GM12878 (cell line): ENCODE measurements around the gene RGS14. TPM values are rescaled to one million over a fixed set of nuclear protein-coding genes. Genes with fewer than 3 reads are reported as not detected.

Source experiments
- ATAC-seq: fragments of 200-7000 bp; cut with Tn5 transposase; 3 replicates; pipeline ENCODE4 v1.9.1; 2020; ENCODE audit warnings: mild to moderate bottlenecking, moderate library complexity
- BruUV-seq: library from RNA; stranded (reverse); fragments of 400-500 nt; replicated peaks from 2 replicates; lab custom pipeline; 2021; lab: Mats Ljungman, UMichigan
- CTCF ChIA-PET: fragments of 300-600 bp; sonication (Branson Sonifier 250); formaldehyde crosslinking; extraction: SDS; loops from one replicate; lab custom pipeline; 2021; ENCODE audit warnings: inconsistent platforms; lab: Yijun Ruan, JAX
- POLR2A ChIA-PET: fragments of 350-600 bp; formaldehyde crosslinking; extraction: SDS; loops from one replicate; lab custom pipeline; 2021; ENCODE audit warnings: inconsistent platforms; lab: Charles Lee
- RAD21 ChIA-PET: fragments of 300-600 bp; sonication (Branson Sonifier 250); formaldehyde crosslinking; loops from one replicate; lab custom pipeline; 2023; ENCODE audit warnings: antibody characterized with exemption; ENCODE audit not compliant: unreplicated experiment; lab: Charles Lee
- SMC1A ChIA-PET: fragments of 300-600 bp; sonication (Branson Sonifier 250); formaldehyde crosslinking; loops from one replicate; lab custom pipeline; 2023; ENCODE audit not compliant: unreplicated experiment, uncharacterized antibody; lab: Charles Lee
- DNase-seq: peaks from one replicate; pipeline ENCODE4 v3.0.0-alpha.2; 2011; ENCODE audit warnings: low read depth, low spot score
- FAIRE-seq: peaks from 3 replicates; lab custom pipeline; 2011; peaks lifted over from hg19 to GRCh38; lab: Jason Lieb, UNC
- H2AFZ ChIP-seq: 2 replicates; pipeline ENCODE4 v1.6.0; 2011; ENCODE audit warnings: low read depth, low read length, control low read depth; ENCODE audit not compliant: control insufficient read depth
- H3K27ac ChIP-seq: 2 replicates; pipeline ENCODE4 v1.5.1; 2011; ENCODE audit warnings: control low read depth; ENCODE audit not compliant: control insufficient read depth, insufficient read depth
- H3K27me3 ChIP-seq, 2 experiments: replicated peaks in 1 of 2; 2 replicates each; pipeline versions ENCODE4 v1.6.0 to v1.6.1; 2011; ENCODE audit warnings: low read length in 1 of 2; ENCODE audit not compliant: control insufficient read depth in 2 of 2, insufficient read depth in 2 of 2
- H3K36me3 ChIP-seq, 2 experiments: 2 replicates each; pipeline ENCODE4 v1.5.1; 2011; ENCODE audit warnings: low read length in 1 of 2; ENCODE audit not compliant: control insufficient read depth in 2 of 2, insufficient read depth in 2 of 2
- H3K4me1 ChIP-seq: 2 replicates; pipeline ENCODE4 v1.6.1; 2011; ENCODE audit warnings: mild to moderate bottlenecking, low read length, moderate library complexity, mixed read lengths; ENCODE audit not compliant: control insufficient read depth, insufficient read depth
- H3K4me2 ChIP-seq: 2 replicates; pipeline ENCODE4 v1.6.0; 2011; ENCODE audit warnings: control low read depth; ENCODE audit not compliant: control insufficient read depth, insufficient read depth
- H3K4me3 ChIP-seq: fragments of 200-600 bp; sonication (generic); 2 replicates; pipeline ENCODE4 v1.5.1; 2016
- H3K79me2 ChIP-seq: 2 replicates; pipeline ENCODE4 v1.6.0; 2011; ENCODE audit warnings: low read length; ENCODE audit not compliant: control insufficient read depth, insufficient read depth
- H3K9ac ChIP-seq: 2 replicates; pipeline ENCODE4 v1.8.0; 2011; ENCODE audit warnings: low read length, control low read depth, mixed read lengths; ENCODE audit not compliant: control insufficient read depth, insufficient read depth
- H3K9me3 ChIP-seq: replicated peaks from 3 replicates; pipeline ENCODE4 v1.5.1; 2011; ENCODE audit warnings: mild to moderate bottlenecking, low read length; ENCODE audit not compliant: control insufficient read depth, insufficient read depth
- H4K20me1 ChIP-seq: 2 replicates; pipeline ENCODE4 v1.6.0; 2011; ENCODE audit not compliant: control insufficient read depth, insufficient read depth
- BMI1 ChIP-seq: fragments of 450-650 bp; IDR thresholded peaks from 2 replicates; pipeline ENCODE4 v1.6.1; 2016; ENCODE audit warnings: mild to moderate bottlenecking, moderate library complexity, borderline replicate concordance
- CBFB ChIP-seq: IDR thresholded peaks from 2 replicates; pipeline ENCODE4 v1.6.1; 2016; ENCODE audit warnings: antibody characterized with exemption, low read depth
- GABPA ChIP-seq: IDR thresholded peaks from 2 replicates; pipeline ENCODE4 v1.6.1; 2014; ENCODE audit warnings: antibody characterized with exemption, low read depth, mild to moderate bottlenecking, inconsistent platforms
- IKZF2 ChIP-seq, 2 experiments: fragments of 450-650 bp; IDR thresholded peaks; 2 replicates each; pipeline ENCODE4 v1.6.1; 2017; ENCODE audit warnings: mild to moderate bottlenecking in 2 of 2, moderate library complexity in 2 of 2
- PML ChIP-seq: IDR thresholded peaks from 2 replicates; pipeline ENCODE4 v1.6.1; 2012; ENCODE audit warnings: low read length, inconsistent platforms
- ZBED1 ChIP-seq: IDR thresholded peaks from 2 replicates; pipeline ENCODE4 v1.6.1; 2016; ENCODE audit warnings: borderline replicate concordance
- WGBS: methylation state at CpG from one replicate; pipeline ENCODE4 v1.1.6; 2016; ENCODE audit warnings: low lambda C conversion rate; ENCODE audit not compliant: insufficient replicate concordance, insufficient coverage; ENCODE audit errors: missing lambda C conversion rate; 5-methylcytosine and 5-hydroxymethylcytosine counted together
- in situ Hi-C: fragments of 300-500 bp; cut with MboI; formaldehyde crosslinking; loops from 9 replicates; pipeline ENCODE4 v1.14.3; 2018; ENCODE audit warnings: mixed read lengths
- intact Hi-C: fragments of 100-400 bp; cut with micrococcal nuclease; formaldehyde crosslinking; loops from one replicate; pipeline ENCODE4 v1.14.2; 2022; ENCODE audit not compliant: unreplicated experiment
- polyA plus RNA-seq, 11 experiments: library from polyadenylated mRNA; depleted of rRNA in 4 of 11; unstranded in 6 of 11; stranded (reverse) in 5 of 11; fragments of >200 nt; fragmentation: Nextera tagmentation in 4 of 11; fragmentation: Illumina TruSeq in 1 of 11; extraction: Ambion mirVana in 4 of 11; extraction: Trizol in 1 of 11; gene quantifications; 1 replicate in 1 of 11; 2 replicates in 10 of 11; pipeline versions ENCODE4 v1.2.1 to v1.2.3, GENCODE V29; 2011 to 2016; ENCODE audit warnings: inconsistent platforms in 2 of 11, missing spikeins in 2 of 11, low read depth in 1 of 11
- total RNA-seq, 4 experiments: library from RNA; depleted of rRNA in 3 of 4; stranded (reverse); fragments of >200 nt in 3 of 4; fragmentation: Illumina TruSeq in 1 of 4; extraction: Trizol in 1 of 4; gene quantifications; 2 replicates each; pipeline versions ENCODE4 v1.2.1 to v1.2.3, GENCODE V29; 2013 to 2021

The RGS14 gene
- total and polyA plus RNA-seq, 10 of the 15 experiments (the other 5 are each of a cell fraction or from before 2014, with no cell fraction given), result 0.19 to 88.7 (median 54.8) TPM

DNA sequence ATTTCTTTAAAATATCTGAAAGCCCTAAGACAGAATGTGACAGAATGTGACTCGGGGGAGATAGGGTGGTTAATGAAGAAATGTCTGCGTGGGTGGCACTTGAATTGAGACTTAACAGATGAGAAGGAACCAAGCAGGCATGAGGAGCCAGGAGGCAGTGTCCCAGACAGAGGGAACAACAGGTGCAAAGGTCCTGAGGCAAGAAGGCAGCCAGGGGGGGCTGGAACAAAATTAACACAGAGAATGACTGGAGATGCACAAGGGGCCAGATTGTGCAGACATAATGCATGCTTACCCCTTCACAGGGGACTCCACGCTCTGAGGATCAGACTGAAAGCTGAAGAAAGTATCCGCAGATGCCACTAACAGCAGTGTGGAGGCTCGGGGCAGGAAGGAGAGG is 8.0 kb upstream of the RGS14 start:
- 56% methylated on average over 5 of the region's 5 CpGs for WGBS
- Histone ChIP-seq H2AFZ (no peak overlapping the region), H3K9ac (peak overlapping the region; percentile 91), H3K9me3 (no peaks in the 10 kb centered on the region), H3K27ac (no peak overlapping the region), H3K4me2 (peak overlapping the region; percentile 90), H4K20me1 (0 out of 2 replicates have a peak, but pooled peaks cover 3% of the 10 kb centered on the region), H3K4me1 (peaks cover 13% of the 10 kb centered on the region), H3K36me3 (peaks cover 0 to 11% of the 10 kb centered on the region in 2 experiments; a peak in 2 of 4 replicates), H3K79me2 (peaks cover 51% of the 10 kb centered on the region), H3K27me3 (no peaks in the 10 kb centered on the region), H3K4me3 (peak overlapping the region; percentile 98)
- POLR2A ChIA-PET, result interaction anchor here (0.8 to 3.2 kb wide), 2 partner anchors 9 to 11 kb away, joined by 3 to 22 read pairs; no protein-coding TSS in a partner anchor
- RAD21 ChIA-PET, result interaction anchor here (1.2 to 2.1 kb wide), 2 partner anchors 29 to 33 kb away, joined by 3 to 6 read pairs; no protein-coding TSS in a partner anchor
- in situ Hi-C loops (no loop called here), intact Hi-C loops (no loop called here)
- FAIRE-seq, result no peak
- BruUV-seq, result no TSS peak
- TF ChIP-seq GABPA, result no peak
- TF ChIP-seq BMI1, result no peak
- no peak for TF ChIP-seq ZBED1
- no peak for TF ChIP-seq CBFB
- no peak for TF ChIP-seq PML
- TF ChIP-seq IKZF2 (IDR thresholded peaks at IDR 0.05), result no peak
- CTCF ChIA-PET, result interaction anchor here (1.3 to 7.2 kb wide), 6 partner anchors 23 to 106 kb away, joined by 4 to 46 read pairs (median 8); no protein-coding TSS in a partner anchor
- DNase-seq, result no peak
- SMC1A ChIA-PET, result interaction anchor here (1.2 to 1.8 kb wide), 3 partner anchors 8 to 40 kb away, joined by 4 to 8 read pairs (median 7); partner anchors contain the start of gene RGS14
- no peak for ATAC-seq
